GM23248 (cell line): ENCODE measurements around the gene GLRX5.
"Not testable (repeated sequence)": the region's sequence is repeated elsewhere in the genome, so short reads cannot be mapped to it uniquely, and the experiment has no call there.

ENCODE experiments used
- EZH2 ChIP-seq: fragments of 200-600 bp; sonication (generic); IDR thresholded peaks from 2 replicates; pipeline ENCODE4 v1.6.1; 2018; ENCODE audit warnings: antibody characterized with exemption, mild to moderate bottlenecking; ENCODE audit not compliant: insufficient read depth, poor library complexity, severe bottlenecking
- EZH2phosphoT487 ChIP-seq: fragments of 200-600 bp; sonication (generic); IDR thresholded peaks from 2 replicates; pipeline ENCODE4 v1.6.1; 2018; ENCODE audit warnings: antibody characterized with exemption, moderate library complexity, mild to moderate bottlenecking, low read depth; ENCODE audit not compliant: insufficient read depth

GRCh38 chr14:95583836-95584617 is 49.2 kb downstream of the GLRX5 start:
- not testable (repeated sequence) for TF ChIP-seq EZH2, EZH2phosphoT487
